ENCODE data around the gene ABHD14A.

GRCh38 chr3:51946796-51947195 is 28.1 kb upstream of the ABHD14A start:
- no peak for TF ChIP-seq POLR2A (IDR thresholded peaks at IDR 0.05)
- no peak for TF ChIP-seq CTCF (IDR thresholded peaks at IDR 0.05)
